GM12892 (cell line): ENCODE data around the gene PRSS2.

Experiments
- POLR2A ChIP-seq: IDR thresholded peaks from 2 replicates; pipeline ENCODE4 v1.6.1; 2011; ENCODE audit warnings: low read depth, low read length, control low read depth
- POLR2AphosphoS5 ChIP-seq: IDR thresholded peaks from 2 replicates; pipeline ENCODE4 v1.6.1; 2011; ENCODE audit warnings: low read depth, low read length, control low read depth
- TAF1 ChIP-seq: IDR thresholded peaks from 2 replicates; pipeline ENCODE4 v1.6.1; 2011; ENCODE audit warnings: low read depth, mild to moderate bottlenecking, control low read depth, low read length, borderline replicate concordance

DNA sequence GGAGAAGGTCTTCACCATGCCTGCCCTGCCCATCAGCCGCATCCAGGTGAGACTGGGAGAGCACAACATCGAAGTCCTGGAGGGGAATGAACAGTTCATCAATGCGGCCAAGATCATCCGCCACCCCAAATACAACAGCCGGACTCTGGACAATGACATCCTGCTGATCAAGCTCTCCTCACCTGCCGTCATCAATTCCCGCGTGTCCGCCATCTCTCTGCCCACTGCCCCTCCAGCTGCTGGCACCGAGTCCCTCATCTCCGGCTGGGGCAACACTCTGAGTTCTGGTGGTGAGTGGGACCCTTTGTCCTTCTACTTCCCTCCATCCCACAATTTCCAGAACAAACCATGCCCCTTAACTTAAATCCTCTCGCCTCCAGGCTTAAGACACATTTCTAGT is 2.5 kb downstream of the PRSS2 start:
- TF ChIP-seq POLR2A: no peak
- TF ChIP-seq POLR2AphosphoS5: no peak
- TF ChIP-seq TAF1: no peak
